Stimulated activated CD4-positive, alpha-beta T cell treated with anti-CD3 and anti-CD28 coated beads, TNF-alpha, amount 100 ng/mL, for 24 hours (primary cell): Measurements from ENCODE around the gene NR6A1.

Source experiments
- DNase-seq, 3 experiments: peaks; one replicate each; pipeline ENCODE4 v3.0.0-alpha.2; 2020; ENCODE audit warnings: low read depth in 3 of 3

The NR6A1 gene

GRCh38 chr9:124472770-124473169 lies 298.3 kb downstream of the NR6A1 start:
- no peak for DNase-seq

- no peak for DNase-seq
Measured at GRCh38 chr9:124471761-124472160, 299.4 kb downstream of the NR6A1 start.

DNA sequence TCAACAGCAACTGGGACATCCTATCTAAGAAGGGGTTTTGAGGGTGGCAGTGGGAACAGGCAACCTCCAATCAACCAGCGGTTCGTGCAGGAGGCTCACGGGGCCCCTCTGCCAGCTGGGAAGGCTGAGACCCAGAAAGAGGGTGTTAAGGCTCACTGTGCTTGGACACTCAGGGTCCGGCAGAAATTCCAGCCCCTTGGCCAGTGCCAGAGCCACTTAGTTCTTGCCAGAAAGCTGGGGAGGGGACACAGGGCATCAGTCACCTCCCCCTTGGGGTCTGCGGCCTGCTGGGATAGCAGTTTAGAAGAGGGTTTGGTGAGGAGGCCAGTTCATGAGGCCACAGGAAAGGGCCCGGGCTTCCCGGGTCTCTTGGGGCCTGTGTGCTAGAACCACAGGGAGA lies 300.4 kb downstream of the NR6A1 start:
- no peak for DNase-seq

- no peak for DNase-seq
Measured at GRCh38 chr9:124470306-124470705, 300.8 kb downstream of the NR6A1 start.

DNA sequence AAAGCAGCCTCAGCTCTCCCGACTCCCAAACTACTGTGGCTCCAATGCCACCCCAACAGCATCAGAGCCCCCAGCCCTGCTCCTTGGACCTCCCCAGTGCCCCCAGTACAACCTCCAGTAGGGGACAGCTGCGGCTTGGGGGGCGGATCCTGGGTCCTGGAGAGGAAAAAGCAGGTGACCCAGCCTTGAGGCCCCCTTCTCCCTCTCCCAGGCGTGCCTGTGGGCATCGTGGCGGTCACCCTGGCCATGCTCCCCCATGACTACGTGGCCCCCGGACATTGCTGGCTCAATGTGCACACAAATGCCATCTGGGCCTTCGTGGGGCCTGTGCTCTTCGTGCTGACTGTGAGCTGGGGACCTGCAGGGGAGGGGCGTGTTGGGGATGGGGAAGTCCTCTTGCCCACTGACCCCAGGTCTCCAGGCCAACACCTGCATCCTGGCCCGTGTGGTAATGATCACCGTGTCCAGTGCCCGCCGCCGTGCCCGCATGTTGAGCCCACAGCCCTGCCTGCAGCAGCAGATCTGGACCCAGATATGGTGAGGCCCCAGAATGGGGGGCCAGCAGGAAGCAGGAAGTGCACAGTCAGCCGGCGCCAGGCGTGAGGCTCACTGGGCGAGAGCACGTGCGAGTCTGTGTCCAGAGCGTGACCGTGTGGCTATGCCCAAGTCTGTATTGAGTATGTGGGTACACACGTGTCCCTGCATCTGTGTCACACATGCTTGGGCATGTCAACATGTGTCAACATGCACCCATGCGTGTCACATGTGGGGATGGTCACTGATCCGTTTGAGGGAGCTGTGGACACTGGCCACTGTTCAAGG lies 301.9 kb downstream of the NR6A1 start:
- no peak for DNase-seq

DNA sequence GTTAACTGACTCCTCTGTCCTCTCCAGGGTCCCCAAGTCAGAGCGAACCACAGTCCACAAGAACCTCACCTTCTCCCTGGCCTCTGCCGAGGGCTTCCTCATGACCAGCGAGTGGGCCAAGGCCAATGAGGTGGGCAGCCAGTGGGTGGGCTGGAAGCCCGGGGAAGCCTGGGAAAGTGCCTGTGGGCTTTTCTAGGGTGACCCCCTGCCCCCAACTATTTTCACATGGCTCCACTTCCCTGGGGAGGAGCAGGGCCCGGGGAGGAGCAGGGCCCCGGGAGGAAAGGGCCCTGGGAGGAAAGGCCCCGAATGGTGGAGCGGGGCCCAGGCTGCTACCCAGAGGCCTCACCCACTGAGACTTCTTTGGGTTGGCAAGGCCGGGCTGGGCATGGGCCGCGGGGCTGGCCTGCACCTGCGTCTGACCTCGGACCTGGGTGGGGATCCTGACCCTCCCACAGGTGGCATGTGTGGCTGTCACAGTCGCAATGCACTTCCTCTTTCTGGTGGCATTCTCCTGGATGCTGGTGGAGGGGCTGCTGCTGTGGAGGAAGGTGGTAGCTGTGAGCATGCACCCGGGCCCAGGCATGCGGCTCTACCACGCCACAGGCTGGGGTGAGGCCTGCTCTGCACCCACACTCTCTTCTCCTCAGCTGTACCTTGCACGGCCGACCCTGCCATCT lies 302.9 kb downstream of the NR6A1 start:
- DNase-seq, result no peak

- DNase-seq, result no peak
Measured at GRCh38 chr9:124467410-124468060, 303.6 kb downstream of the NR6A1 start.
